HG02571 (cell line): ENCODE data around the gene ATAD2B.
"Not testable (repeated sequence)": the region's sequence is repeated elsewhere in the genome, so short reads cannot be mapped to it uniquely, and the experiment has no call there.

Experiments used
- ATAC-seq: cut with Tn5 transposase; IDR thresholded peaks from one replicate; pipeline ENCODE4 v1.9.1; 2021; ENCODE audit warnings: mild to moderate bottlenecking, moderate library complexity; ENCODE audit not compliant: unreplicated experiment

Gene ATAD2B

GRCh38 chr2:23801396-23801795 lies 125.5 kb downstream of the ATAD2B start:
- no peak for ATAC-seq

GRCh38 chr2:23794234-23794633 lies 132.7 kb downstream of the ATAD2B start:
- no peak for ATAC-seq

GRCh38 chr2:23793476-23793875 lies 133.4 kb downstream of the ATAD2B start:
- no peak for ATAC-seq

GRCh38 chr2:23791030-23791429 lies 135.9 kb downstream of the ATAD2B start:
- ATAC-seq = no peak

- ATAC-seq = no peak
Measured at GRCh38 chr2:23789012-23789411, 137.9 kb downstream of the ATAD2B start.

- no peak for ATAC-seq
Measured at GRCh38 chr2:23788100-23788499, 138.8 kb downstream of the ATAD2B start.

GRCh38 chr2:23784971-23785370 lies 142.0 kb downstream of the ATAD2B start:
- no peak for ATAC-seq

- ATAC-seq = no peak
Measured at GRCh38 chr2:23782646-23783045, 144.3 kb downstream of the ATAD2B start.

GRCh38 chr2:23782126-23782525 lies 144.8 kb downstream of the ATAD2B start:
- no peak for ATAC-seq

- not testable (repeated sequence) for ATAC-seq
Measured at GRCh38 chr2:23780465-23780864, 146.5 kb downstream of the ATAD2B start.

GRCh38 chr2:23777826-23778225 lies 149.1 kb downstream of the ATAD2B start:
- no peak for ATAC-seq

GRCh38 chr2:23776021-23776420 lies 150.9 kb downstream of the ATAD2B start:
- ATAC-seq = no peak

- ATAC-seq = no peak
Measured at GRCh38 chr2:23772684-23773083, 154.2 kb downstream of the ATAD2B start.

GRCh38 chr2:23772056-23772455 lies 154.9 kb downstream of the ATAD2B start:
- ATAC-seq = no peak

- ATAC-seq = no peak
Measured at GRCh38 chr2:23769364-23769763, 157.6 kb downstream of the ATAD2B start.

- no peak for ATAC-seq
Measured at GRCh38 chr2:23767876-23768621, 158.9 kb downstream of the ATAD2B start.

GRCh38 chr2:23762141-23762540 lies 164.8 kb downstream of the ATAD2B start:
- no peak for ATAC-seq

GRCh38 chr2:23761638-23762037 lies 165.3 kb downstream of the ATAD2B start:
- no peak for ATAC-seq

GRCh38 chr2:23760736-23761135 lies 166.2 kb downstream of the ATAD2B start:
- no peak for ATAC-seq

GRCh38 chr2:23757686-23758433 lies 169.1 kb downstream of the ATAD2B start:
- ATAC-seq = no peak

- no peak for ATAC-seq
Measured at GRCh38 chr2:23756593-23757292, 170.2 kb downstream of the ATAD2B start.

- ATAC-seq = no peak
Measured at GRCh38 chr2:23754970-23755369, 172.0 kb downstream of the ATAD2B start.
